ENCODE results near the gene FSCN2. TPM values are rescaled to one million over a fixed set of nuclear protein-coding genes. Genes with fewer than 3 reads are reported as not detected.

Gene FSCN2
- total RNA-seq, 1 experiment from 2014 or later = 2.9 TPM

DNA sequence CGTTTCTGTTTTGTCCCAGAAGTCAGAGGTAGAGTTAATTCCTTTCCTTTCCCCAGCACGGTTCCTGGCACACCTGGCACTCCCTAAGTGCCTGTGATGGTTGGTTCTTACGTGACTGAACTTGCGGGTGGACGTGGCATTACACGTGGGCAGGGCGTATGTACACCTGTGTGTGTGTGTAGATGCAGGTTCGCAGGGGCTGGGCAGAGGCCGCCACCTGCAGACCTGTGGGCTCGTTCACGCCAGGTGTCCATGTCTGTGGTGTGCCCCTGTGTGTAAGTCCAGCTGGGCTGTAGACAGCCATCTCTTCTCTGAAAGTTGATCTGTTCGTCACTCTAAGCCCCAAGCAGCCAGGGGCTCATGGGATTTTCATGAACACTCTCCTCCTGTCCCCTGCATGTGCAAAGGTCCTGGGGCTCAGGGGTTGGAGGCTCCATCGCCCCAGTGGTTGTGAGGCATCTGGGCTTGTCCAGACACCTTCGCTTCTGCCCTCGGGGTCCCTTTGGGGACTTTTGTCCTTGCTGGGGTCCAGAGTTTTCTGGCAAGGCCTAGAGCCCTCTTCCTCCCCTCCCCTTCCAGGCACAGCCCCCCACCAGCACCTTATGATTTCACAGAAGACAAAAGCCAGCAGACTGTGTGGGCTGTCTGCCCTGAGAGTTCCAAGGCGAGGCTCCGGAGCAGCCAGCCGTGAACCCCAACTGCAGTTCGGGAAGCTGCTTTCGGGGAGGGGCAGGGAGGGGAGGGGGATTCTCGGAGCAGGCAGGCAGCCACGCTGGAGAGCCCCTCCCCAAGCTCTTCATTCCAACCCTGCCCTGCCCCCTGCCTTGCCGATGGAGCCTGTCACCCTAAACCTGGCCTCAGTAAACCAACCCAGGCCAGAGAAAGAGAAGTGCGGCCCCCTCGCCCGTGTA is 5.4 kb upstream of the FSCN2 start:
- intact Hi-C loops (cut with micrococcal nuclease; ENCODE audit: unreplicated experiment) = no loop called here
- TF ChIP-seq, protein P1, sequence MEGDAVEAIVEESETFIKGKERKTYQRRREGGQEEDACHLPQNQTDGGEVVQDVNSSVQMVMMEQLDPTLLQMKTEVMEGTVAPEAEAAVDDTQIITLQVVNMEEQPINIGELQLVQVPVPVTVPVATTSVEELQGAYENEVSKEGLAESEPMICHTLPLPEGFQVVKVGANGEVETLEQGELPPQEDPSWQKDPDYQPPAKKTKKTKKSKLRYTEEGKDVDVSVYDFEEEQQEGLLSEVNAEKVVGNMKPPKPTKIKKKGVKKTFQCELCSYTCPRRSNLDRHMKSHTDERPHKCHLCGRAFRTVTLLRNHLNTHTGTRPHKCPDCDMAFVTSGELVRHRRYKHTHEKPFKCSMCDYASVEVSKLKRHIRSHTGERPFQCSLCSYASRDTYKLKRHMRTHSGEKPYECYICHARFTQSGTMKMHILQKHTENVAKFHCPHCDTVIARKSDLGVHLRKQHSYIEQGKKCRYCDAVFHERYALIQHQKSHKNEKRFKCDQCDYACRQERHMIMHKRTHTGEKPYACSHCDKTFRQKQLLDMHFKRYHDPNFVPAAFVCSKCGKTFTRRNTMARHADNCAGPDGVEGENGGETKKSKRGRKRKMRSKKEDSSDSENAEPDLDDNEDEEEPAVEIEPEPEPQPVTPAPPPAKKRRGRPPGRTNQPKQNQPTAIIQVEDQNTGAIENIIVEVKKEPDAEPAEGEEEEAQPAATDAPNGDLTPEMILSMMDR (IDR thresholded peaks at IDR 0.05; ENCODE audit: insufficient read depth in 1 of 2, low read depth in 1 of 2, low read length in 1 of 2, severe bottlenecking in 1 of 2, unreplicated experiment in 1 of 2) = peak in 1 of 2 experiments; percentile 53
- peaks cover 14% of the 10 kb centered on the region for H3K4me1 Mint-ChIP-seq (ENCODE audit: low read depth, unreplicated experiment)
- ChIA-PET POLR2A (interaction anchor here (0.7 kb wide), 1 partner anchor 154 kb away, joined by 4 read pairs; no protein-coding TSS in a partner anchor), CTCF (interaction anchor here (0.5 to 1.0 kb wide), 5 partner anchors 14 to 322 kb away, joined by 3 to 5 read pairs (median 4); no protein-coding TSS in a partner anchor)
- Histone ChIP-seq H3K4me1 (peaks cover 27% of the 10 kb centered on the region), H3K9me3 (no peaks in the 10 kb centered on the region), H3K4me3 (ENCODE audit: low read depth, low read length) (no peak overlapping the region), H3K36me3 (ENCODE audit: control insufficient read depth, insufficient read depth, low read length) (no peaks in the 10 kb centered on the region), H3K27me3 (replicated peaks; ENCODE audit: control insufficient read depth, insufficient read depth, low read length) (no peaks in the 10 kb centered on the region)
- H3K4me3 Mint-ChIP-seq (ENCODE audit: unreplicated experiment) = no peak overlapping the region
- H3K27ac Mint-ChIP-seq (ENCODE audit: unreplicated experiment) = no peak overlapping the region
- H3K27me3 Mint-ChIP-seq (ENCODE audit: insufficient read depth, unreplicated experiment) = no peaks in the 10 kb centered on the region
- no TSS peak for BruUV-seq (replicated peaks)
- peak in 1 of 2 experiments; percentile 57 for DNase-seq
- no peaks in the 10 kb centered on the region for H3K9me3 Mint-ChIP-seq (ENCODE audit: unreplicated experiment)
- H3K36me3 Mint-ChIP-seq (ENCODE audit: insufficient read depth, unreplicated experiment) = peaks cover 44% of the 10 kb centered on the region

DNA sequence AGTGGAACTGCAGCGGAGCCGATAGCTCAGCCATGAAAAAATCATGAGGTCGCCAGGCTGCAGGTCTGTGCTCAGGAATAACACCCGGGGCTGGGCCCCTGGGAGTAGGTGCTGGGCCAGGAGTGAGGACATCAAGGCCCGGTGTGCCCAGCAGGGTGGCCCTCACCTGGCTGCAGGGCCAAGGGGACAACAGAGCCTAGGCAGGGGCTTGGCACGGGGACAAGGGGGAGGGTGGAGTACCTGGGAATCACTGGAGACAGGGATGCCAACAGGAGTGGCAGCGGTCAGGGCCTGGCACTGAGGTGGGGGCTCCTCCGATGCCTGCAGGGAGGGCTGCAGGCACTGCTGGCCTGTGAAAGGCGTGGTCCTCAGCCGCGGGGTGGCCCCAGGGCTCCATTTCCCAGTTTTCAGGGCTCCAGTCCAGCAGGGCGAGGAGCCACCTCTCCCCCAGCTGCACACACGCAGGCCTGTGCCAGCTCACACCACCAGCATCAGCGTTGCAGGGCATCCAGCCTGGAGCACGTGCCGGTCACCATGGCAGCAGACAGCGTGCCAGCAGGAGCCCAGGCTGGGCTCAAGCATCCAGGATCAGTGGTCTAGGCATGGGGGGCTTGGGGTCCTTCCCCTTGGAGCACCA is 4.7 kb upstream of the FSCN2 start:
- H3K4me3 Mint-ChIP-seq (ENCODE audit: unreplicated experiment) = no peak overlapping the region
- H3K4me1 Mint-ChIP-seq (ENCODE audit: low read depth, unreplicated experiment) = peaks cover 7% of the 10 kb centered on the region
- BruUV-seq (replicated peaks) = no TSS peak
- H3K4me1 ChIP-seq = peaks cover 19% of the 10 kb centered on the region
- DNase-seq = no peak
- no peaks in the 10 kb centered on the region for H3K9me3 Mint-ChIP-seq (ENCODE audit: unreplicated experiment)
- H3K36me3 ChIP-seq (ENCODE audit: control insufficient read depth, insufficient read depth, low read length) = no peaks in the 10 kb centered on the region
- H3K36me3 Mint-ChIP-seq (ENCODE audit: insufficient read depth, unreplicated experiment) = peaks cover 38% of the 10 kb centered on the region
- H3K27me3 Mint-ChIP-seq (ENCODE audit: insufficient read depth, unreplicated experiment) = no peaks in the 10 kb centered on the region
- H3K27me3 ChIP-seq (replicated peaks; ENCODE audit: control insufficient read depth, insufficient read depth, low read length) = no peaks in the 10 kb centered on the region
- H3K9me3 ChIP-seq = no peaks in the 10 kb centered on the region
- TF ChIP-seq, protein P1 (IDR thresholded peaks at IDR 0.05; ENCODE audit: insufficient read depth in 1 of 2, low read depth in 1 of 2, low read length in 1 of 2, severe bottlenecking in 1 of 2, unreplicated experiment in 1 of 2) = no peak
- H3K4me3 ChIP-seq (ENCODE audit: low read depth, low read length) = no peak overlapping the region
- ChIA-PET POLR2A (no interaction called here), CTCF (interaction anchor here (0.5 to 1.0 kb wide), 3 partner anchors 32 to 323 kb away, joined by 4 to 5 read pairs (median 4); no protein-coding TSS in a partner anchor)
- no peak overlapping the region for H3K27ac Mint-ChIP-seq (ENCODE audit: unreplicated experiment)
- intact Hi-C loops (cut with micrococcal nuclease; ENCODE audit: unreplicated experiment) = no loop called here

DNA sequence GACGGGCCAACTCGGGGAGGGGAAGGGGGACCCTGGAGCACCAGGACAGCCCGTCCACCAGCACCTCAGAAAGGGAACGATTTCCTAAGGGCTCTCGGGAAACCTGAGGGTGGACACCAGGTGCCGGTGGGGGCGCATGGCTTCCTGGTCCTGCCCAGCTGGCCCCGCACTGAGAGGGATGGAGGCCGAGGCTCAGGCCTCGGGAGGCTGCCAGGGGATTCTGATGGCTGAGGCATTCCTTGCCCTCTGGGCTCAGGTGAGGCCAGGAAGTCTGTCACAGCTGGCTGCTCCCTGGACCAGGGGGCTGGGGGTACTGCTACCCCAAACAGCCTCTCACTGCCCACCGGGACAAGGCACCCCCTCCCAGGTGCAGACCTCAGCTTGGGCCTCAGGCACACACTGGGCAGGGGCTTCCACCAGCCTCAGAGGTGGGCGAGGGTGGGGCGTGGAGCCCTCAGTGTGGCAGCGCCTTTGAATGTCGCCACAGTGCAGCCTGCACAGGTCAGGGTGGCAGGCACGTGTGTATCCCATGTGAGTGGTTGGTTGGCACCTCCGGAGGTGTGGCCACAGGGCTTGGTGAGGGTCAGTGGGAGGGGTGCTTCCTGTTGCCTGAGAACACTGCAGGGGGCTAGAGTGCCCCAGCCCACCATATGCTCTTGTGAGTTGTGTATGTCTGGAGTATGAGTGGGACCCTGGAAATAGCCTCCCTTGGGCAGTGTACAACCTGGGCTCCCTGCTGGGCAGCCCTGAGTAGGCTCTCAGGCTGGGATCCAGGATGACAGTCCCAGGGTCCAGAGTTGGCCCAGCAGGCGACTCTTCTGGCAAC is 3.9 kb upstream of the FSCN2 start:
- Mint-ChIP-seq H3K27ac (ENCODE audit: unreplicated experiment) (peak overlapping the region; percentile 11), H3K4me1 (ENCODE audit: low read depth, unreplicated experiment) (peaks cover 7% of the 10 kb centered on the region), H3K4me3 (ENCODE audit: unreplicated experiment) (no peak overlapping the region), H3K36me3 (ENCODE audit: insufficient read depth, unreplicated experiment) (peaks cover 38% of the 10 kb centered on the region), H3K27me3 (ENCODE audit: insufficient read depth, unreplicated experiment) (no peaks in the 10 kb centered on the region), H3K9me3 (ENCODE audit: unreplicated experiment) (no peaks in the 10 kb centered on the region)
- no TSS peak for BruUV-seq (replicated peaks)
- Histone ChIP-seq H3K4me3 (ENCODE audit: low read depth, low read length) (no peak overlapping the region), H3K36me3 (ENCODE audit: control insufficient read depth, insufficient read depth, low read length) (no peaks in the 10 kb centered on the region), H3K4me1 (peaks cover 21% of the 10 kb centered on the region), H3K9me3 (no peaks in the 10 kb centered on the region), H3K27me3 (replicated peaks; ENCODE audit: control insufficient read depth, insufficient read depth, low read length) (no peaks in the 10 kb centered on the region)
- POLR2A ChIA-PET = no interaction called here
- DNase-seq = no peak
- intact Hi-C loops (cut with micrococcal nuclease; ENCODE audit: unreplicated experiment) = no loop called here
- CTCF ChIA-PET = no interaction called here
- TF ChIP-seq, protein P1 (IDR thresholded peaks at IDR 0.05; ENCODE audit: insufficient read depth in 1 of 2, low read depth in 1 of 2, low read length in 1 of 2, severe bottlenecking in 1 of 2, unreplicated experiment in 1 of 2) = no peak
